K562 (cell line): Measurements from ENCODE around the gene ZNF689. TPM values are rescaled to one million over a fixed set of nuclear protein-coding genes. Genes with fewer than 3 reads are reported as not detected.

Experiments used
- BCOR ChIP-seq: fragments of 450-650 bp; IDR thresholded peaks from 2 replicates; pipeline ENCODE4 v1.6.1; 2016
- BDP1 ChIP-seq: IDR thresholded peaks from 3 replicates; pipeline ENCODE4 v1.6.1; 2011; ENCODE audit not compliant: insufficient read length, insufficient read depth
- CUX1 ChIP-seq: fragments of 200-800 bp; sonication (Bioruptor generic); IDR thresholded peaks from 2 replicates; pipeline ENCODE4 v1.6.1; 2016; ENCODE audit warnings: missing genetic modification characterization, missing compliant biosample characterization
- HDAC8 ChIP-seq: fragments of 450-650 bp; IDR thresholded peaks from 2 replicates; pipeline ENCODE4 v1.6.1; 2016; ENCODE audit warnings: mild to moderate bottlenecking, missing genetic modification characterization, moderate library complexity, missing compliant biosample characterization
- JUND ChIP-seq, 2 experiments: IDR thresholded peaks; 2 replicates in 1 of 2; 3 replicates in 1 of 2; pipeline ENCODE4 v1.6.1; 2011; ENCODE audit warnings: borderline replicate concordance in 2 of 2, low read depth in 2 of 2, low read length in 2 of 2, improper control_type of control experiment in 1 of 2, missing biosample characterization in 1 of 2, missing genetic modification characterization in 1 of 2, missing genetic modification reagents in 1 of 2
- KHSRP ChIP-seq: fragments of 450-650 bp; IDR thresholded peaks from 2 replicates; pipeline ENCODE4 v1.6.1; 2017
- MXD1 ChIP-seq: fragments of 250-450 bp; sonication (Bioruptor Pico); IDR thresholded peaks from 2 replicates; pipeline ENCODE4 v1.8.0; 2021; ENCODE audit warnings: borderline replicate concordance, mild to moderate bottlenecking, moderate library complexity; ENCODE audit not compliant: poor library complexity, severe bottlenecking
- RBFOX2 ChIP-seq: fragments of 200-400 bp; formaldehyde crosslinking; IDR thresholded peaks from 2 replicates; pipeline ENCODE4 v1.6.1; 2017; ENCODE audit warnings: low read depth, mild to moderate bottlenecking, low read length, moderate library complexity
- SMAD3 ChIP-seq: fragments of 450-650 bp; formaldehyde crosslinking; conservative IDR thresholded peaks from 2 replicates; pipeline ENCODE4 v1.4.0; 2020; ENCODE audit warnings: mild to moderate bottlenecking
- VEZF1 ChIP-seq: fragments of 200-800 bp; sonication (Bioruptor generic); IDR thresholded peaks from 2 replicates; pipeline ENCODE4 v1.6.1; 2017; ENCODE audit warnings: missing genetic modification characterization, missing compliant biosample characterization
- ZNF124 ChIP-seq: sonication (generic); formaldehyde crosslinking; IDR thresholded peaks from 2 replicates; pipeline ENCODE4 v1.8.1; 2022; ENCODE audit warnings: missing genetic modification reagents
- ZNF316 ChIP-seq: fragments of 450-650 bp; IDR thresholded peaks from 2 replicates; pipeline ENCODE4 v1.6.1; 2016
- ZNF384 ChIP-seq: IDR thresholded peaks from 2 replicates; pipeline ENCODE4 v1.6.1; 2012; ENCODE audit warnings: low read depth, low read length, improper control_type of control experiment
- polyA plus RNA-seq, 8 experiments: library from polyadenylated mRNA; depleted of rRNA in 4 of 8; stranded (reverse) in 5 of 8; unstranded in 3 of 8; fragments of >200 nt; fragmentation: Nextera tagmentation in 2 of 8; fragmentation: Illumina TruSeq in 1 of 8; extraction: Ambion mirVana in 2 of 8; extraction: Trizol in 1 of 8; gene quantifications; 2 replicates each; pipeline versions ENCODE4 v1.2.1 to v1.2.3, GENCODE V29; 2011 to 2014; ENCODE audit warnings: inconsistent platforms in 1 of 8, missing spikeins in 1 of 8
- total RNA-seq, 7 experiments: library from RNA; depleted of rRNA in 6 of 7; stranded (reverse); fragments of >200 nt in 6 of 7; fragmentation: Illumina TruSeq in 2 of 7; extraction: Trizol in 2 of 7; gene quantifications; 2 replicates each; pipeline versions ENCODE4 v1.2.1 to v1.2.3, GENCODE V29; 2011 to 2021; ENCODE audit warnings: low replicate concordance in 1 of 7

ZNF689 gene
- total and polyA plus RNA-seq, 9 of the 15 experiments (the other 6 are each of a cell fraction or from before 2014, with no cell fraction given): 5.4 to 15.4 (median 10.8) TPM

- TF ChIP-seq CUX1 (CRISPR knock-in tag) (no peak), HDAC8 (tag) (no peak), BDP1 (no peak), RBFOX2 (peak; percentile 72), VEZF1 (CRISPR knock-in tag) (peak; percentile 85), BCOR (no peak), MXD1 (CRISPR knock-in tag) (no peak), ZNF384 (0 out of 2 replicates have a peak, but pooled peaks have one; percentile 25), JUND (IDR thresholded peaks at IDR 0.05; ENCODE audit: borderline replicate concordance, low read depth, low read length) (peak; percentile 65), JUND (tag; IDR thresholded peaks at IDR 0.05; ENCODE audit: borderline replicate concordance, low read depth, low read length) (peak; percentile 48; the same call in 1 of the 3 replicates), KHSRP (no peak), ZNF124 (no peak), ZNF316 (no peak), SMAD3 (CRISPR knock-in tag) (no peak)
Measured at GRCh38 chr16:30657866-30658730, 47.9 kb upstream of the ZNF689 start, which contains the start of gene FBRS (continued).
